Medulla oblongata (tissue), 1 donor: Measurements from ENCODE around the gene YEATS2.
"Not testable (repeated sequence)": the region's sequence is repeated elsewhere in the genome, so short reads cannot be mapped to it uniquely, and the experiment has no call there.

Experiments used
- DNase-seq: peaks from one replicate; pipeline ENCODE4 v3.0.0-alpha.2; 2015; ENCODE audit errors: extremely low spot score

YEATS2 gene

GRCh38 chr3:183776451-183776850 is 78.9 kb downstream of the YEATS2 start:
- DNase-seq: not testable (repeated sequence)

- DNase-seq: no peak
Measured at GRCh38 chr3:183777016-183777618, 79.5 kb downstream of the YEATS2 start.

- DNase-seq: no peak
Measured at GRCh38 chr3:183779896-183780465, 82.4 kb downstream of the YEATS2 start.

GRCh38 chr3:183781246-183781645 is 83.6 kb downstream of the YEATS2 start:
- no peak for DNase-seq

GRCh38 chr3:183782576-183783276 is 85.1 kb downstream of the YEATS2 start:
- DNase-seq: no peak

DNA sequence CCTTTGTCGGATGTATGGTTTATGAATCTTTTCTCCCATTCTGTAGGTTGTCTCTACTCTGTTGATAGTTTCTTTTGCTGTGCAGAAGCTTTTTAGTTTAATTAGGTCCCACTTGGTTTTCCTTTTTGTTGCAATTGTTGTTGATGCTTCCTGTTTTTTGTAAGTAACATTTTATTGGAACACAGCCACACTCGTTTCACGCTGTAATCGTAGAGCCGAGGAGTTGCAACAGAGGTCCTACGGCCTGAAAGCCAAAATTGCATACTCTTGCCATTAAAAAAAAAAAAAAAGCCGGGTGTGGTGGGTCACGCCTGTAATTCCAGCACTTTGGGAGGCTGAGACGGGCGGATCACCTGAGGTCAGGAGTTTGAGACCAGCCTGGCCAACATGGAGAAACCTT is 86.9 kb downstream of the YEATS2 start:
- DNase-seq: not testable (repeated sequence)

DNA sequence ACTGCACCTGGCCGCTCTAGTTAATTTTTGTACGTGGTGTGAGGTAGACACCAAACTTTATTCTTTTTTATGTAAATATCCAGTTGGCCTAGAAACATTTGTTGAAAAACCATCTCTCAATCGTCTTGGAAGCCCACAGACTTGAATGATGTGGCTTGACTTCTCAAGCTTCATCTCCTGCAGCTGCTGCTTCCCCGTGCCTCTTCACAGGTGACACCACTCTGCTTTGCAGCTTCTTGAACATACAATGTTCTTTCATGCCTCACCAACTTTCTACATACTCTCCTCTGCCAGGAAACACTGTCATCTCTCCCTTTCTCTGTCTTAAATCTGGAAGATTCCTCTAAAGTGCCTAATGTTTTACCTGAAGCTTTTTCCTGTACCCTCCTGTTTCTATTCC is 92.2 kb downstream of the YEATS2 start:
- DNase-seq: no peak

DNA sequence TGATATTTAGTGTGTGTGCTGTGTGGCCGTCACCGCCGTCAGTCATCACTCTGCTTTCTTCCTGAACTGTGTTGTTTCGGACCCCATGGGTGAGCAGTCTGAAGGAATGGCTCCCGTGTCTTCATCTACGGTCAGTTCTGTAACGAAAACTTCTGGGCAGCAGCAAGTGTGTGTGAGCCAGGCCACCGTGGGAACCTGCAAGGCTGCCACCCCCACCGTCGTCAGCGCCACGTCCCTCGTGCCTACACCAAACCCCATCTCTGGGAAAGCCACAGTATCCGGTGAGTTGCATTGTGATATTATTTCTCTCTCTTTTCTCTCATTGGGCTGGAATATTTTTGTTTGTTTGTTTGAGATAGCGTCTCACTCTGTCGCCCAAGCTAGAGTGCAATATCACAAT is 93.1 kb downstream of the YEATS2 start:
- DNase-seq: no peak

GRCh38 chr3:183792976-183793375 is 95.4 kb downstream of the YEATS2 start:
- DNase-seq: no peak

- no peak for DNase-seq
Measured at GRCh38 chr3:183794452-183794851, 96.9 kb downstream of the YEATS2 start.

- DNase-seq: no peak
Measured at GRCh38 chr3:183796372-183796771, 98.8 kb downstream of the YEATS2 start.

GRCh38 chr3:183797996-183798395 is 100.4 kb downstream of the YEATS2 start:
- no peak for DNase-seq

GRCh38 chr3:183799461-183799860 is 101.9 kb downstream of the YEATS2 start:
- DNase-seq: no peak

DNA sequence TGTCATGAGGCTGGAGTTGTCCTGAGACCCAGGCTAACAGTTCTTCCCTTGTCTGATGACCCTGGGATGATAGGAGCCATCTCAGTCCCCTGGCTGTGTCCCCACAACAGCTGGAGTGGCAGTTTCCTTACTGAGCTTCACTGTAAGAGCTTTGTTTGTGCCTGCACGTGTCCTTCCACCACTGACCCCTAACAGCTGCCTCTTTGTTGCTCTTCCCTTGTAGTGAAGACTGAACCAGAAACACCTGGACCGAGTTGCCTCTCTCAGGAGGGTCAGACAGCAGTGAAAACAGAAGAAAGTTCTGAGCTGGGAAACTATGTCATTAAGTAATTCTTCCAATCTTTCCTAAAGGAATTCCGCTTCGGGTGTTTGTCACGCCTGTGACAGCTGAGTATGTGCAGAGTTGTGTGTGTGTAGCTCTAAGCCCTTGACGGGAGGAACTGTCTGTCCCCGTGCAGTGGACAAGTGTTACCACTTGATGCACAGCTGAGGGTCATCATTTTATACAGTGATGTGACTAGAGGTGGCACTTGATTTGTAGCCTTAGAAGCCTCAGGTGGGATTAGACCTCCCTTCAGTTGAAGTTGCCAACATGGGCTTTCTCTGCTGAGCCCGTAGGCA is 102.8 kb downstream of the YEATS2 start:
- peak; percentile 95 for DNase-seq

DNA sequence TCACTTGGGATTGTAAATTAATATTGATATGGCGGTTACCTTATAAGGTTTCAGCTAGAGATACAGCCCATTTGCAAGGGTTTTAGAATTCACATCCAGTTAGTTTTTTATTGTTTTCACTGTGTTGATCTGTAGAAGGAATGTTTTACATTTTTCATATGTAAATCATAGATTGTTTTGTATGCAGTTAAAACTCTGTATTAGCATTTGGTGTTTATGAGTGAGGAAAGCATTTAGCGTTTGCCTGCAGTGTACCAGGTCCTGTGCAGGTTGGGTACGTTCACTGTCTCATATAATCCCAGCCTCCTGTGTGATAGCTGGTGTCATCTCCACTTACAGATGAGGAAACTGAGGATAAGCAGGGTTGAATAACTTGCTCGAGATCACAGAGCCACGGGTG is 104.0 kb downstream of the YEATS2 start:
- DNase-seq: no peak

GRCh38 chr3:183802989-183803388 is 105.4 kb downstream of the YEATS2 start:
- no peak for DNase-seq

DNA sequence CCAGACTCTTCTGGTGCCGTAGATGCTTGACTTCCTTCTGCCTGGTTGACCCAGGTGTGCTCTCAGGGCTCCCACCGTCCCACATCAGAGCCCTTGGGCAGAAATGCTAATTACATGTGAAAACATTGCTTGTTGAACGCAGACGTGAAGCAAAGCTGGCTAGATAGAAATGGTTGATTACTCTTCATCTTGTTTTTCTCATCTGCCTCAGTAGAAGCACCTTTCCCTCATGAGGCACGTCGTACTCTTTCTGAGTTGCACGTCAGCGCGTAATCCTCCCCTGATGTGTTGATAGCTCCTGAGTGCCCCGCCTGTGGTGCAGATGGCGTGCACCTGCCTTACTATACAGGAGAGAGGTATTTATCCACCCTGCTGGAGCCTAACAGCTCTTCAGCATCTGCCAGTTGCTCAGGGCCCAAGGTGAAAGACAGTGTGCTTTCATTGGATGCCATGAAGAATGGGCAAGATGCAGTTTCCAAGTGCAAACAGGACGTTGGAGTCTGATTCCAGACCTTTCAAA is 109.7 kb downstream of the YEATS2 start:
- no peak for DNase-seq

DNA sequence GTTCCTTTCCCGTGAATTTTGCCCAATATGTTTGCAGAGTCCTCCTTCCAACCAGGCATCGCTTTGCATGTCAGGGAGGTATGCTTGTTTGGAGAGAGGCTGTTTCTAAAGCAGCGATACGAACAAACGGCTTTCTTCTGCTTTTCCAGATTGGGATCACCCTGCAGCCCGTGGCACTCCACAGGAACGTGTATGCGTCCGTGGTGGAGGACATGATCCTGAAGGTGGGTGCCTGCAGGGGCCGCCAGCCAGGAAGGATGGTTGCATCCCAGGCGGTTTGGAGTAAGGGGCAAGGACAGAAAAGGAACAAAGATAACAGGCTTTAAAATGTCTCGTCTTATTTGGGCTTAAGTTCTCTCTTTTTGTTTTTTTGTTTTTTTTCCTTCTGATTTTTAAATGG is 110.3 kb downstream of the YEATS2 start:
- DNase-seq: no peak

- no peak for DNase-seq
Measured at GRCh38 chr3:183808355-183808754, 110.8 kb downstream of the YEATS2 start.

DNA sequence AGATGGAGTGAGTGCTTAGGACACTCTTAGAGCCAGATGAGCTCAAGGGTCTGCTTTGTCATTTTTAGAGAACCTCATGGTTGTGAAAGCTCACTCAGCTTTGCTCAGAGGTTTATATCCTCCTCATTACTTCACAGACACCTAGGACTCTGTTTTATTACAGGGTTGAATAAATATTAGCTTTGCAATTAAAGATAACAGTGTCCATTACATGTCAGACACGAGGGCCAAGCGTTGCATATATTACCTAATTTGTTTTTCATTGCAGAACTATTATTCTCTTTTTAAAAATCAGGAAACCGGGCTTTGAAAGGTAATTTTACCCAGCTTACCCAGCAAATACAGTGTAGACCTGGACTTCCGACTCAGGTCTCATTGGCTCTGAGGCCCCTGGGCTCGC is 111.7 kb downstream of the YEATS2 start:
- no peak for DNase-seq

GRCh38 chr3:183810643-183811594 is 113.3 kb downstream of the YEATS2 start:
- DNase-seq: no peak

- no peak for DNase-seq
Measured at GRCh38 chr3:183811638-183812037, 114.0 kb downstream of the YEATS2 start.
